Karpas-422 (cell line): ENCODE results near the gene SCUBE3. TPM values are rescaled to one million over a fixed set of nuclear protein-coding genes. Genes with fewer than 3 reads are reported as not detected.

Source experiments
- DNase-seq: peaks from one replicate; pipeline ENCODE4 v3.0.0-alpha.2; 2015
- H2AFZ ChIP-seq: fragments of 200-600 bp; sonication (generic); 2 replicates; pipeline ENCODE4 v1.6.1; 2014; ENCODE audit warnings: antibody characterized with exemption, low read length, mixed read lengths
- H3K27ac ChIP-seq: fragments of 200-600 bp; sonication (generic); 2 replicates; pipeline ENCODE4 v1.5.1; 2014; ENCODE audit warnings: mild to moderate bottlenecking, low read length, moderate library complexity
- H3K27me3 ChIP-seq: fragments of 200-600 bp; sonication (generic); 2 replicates; pipeline ENCODE4 v1.6.1; 2014; ENCODE audit warnings: low read length, mixed read lengths
- H3K36me3 ChIP-seq: fragments of 200-600 bp; sonication (generic); 2 replicates; pipeline ENCODE4 v1.6.1; 2014; ENCODE audit warnings: low read length, mixed read lengths; ENCODE audit not compliant: insufficient read depth
- H3K4me1 ChIP-seq: fragments of 200-600 bp; sonication (generic); 2 replicates; pipeline ENCODE4 v1.6.1; 2014; ENCODE audit warnings: mild to moderate bottlenecking, low read length, mixed read lengths
- H3K4me2 ChIP-seq: fragments of 200-600 bp; sonication (generic); 2 replicates; pipeline ENCODE4 v1.6.1; 2014; ENCODE audit warnings: low read length, low read depth, mild to moderate bottlenecking; ENCODE audit not compliant: poor library complexity, severe bottlenecking
- H3K4me3 ChIP-seq: fragments of 200-600 bp; sonication (generic); 2 replicates; pipeline ENCODE4 v1.5.1; 2014; ENCODE audit warnings: mild to moderate bottlenecking, antibody characterized with exemption, low read length, mixed read lengths
- H3K79me2 ChIP-seq: fragments of 200-600 bp; sonication (generic); 2 replicates; pipeline ENCODE4 v1.6.1; 2014; ENCODE audit warnings: mild to moderate bottlenecking, low read length, mixed read lengths
- H3K9ac ChIP-seq: fragments of 200-600 bp; sonication (generic); 2 replicates; pipeline ENCODE4 v1.6.0; 2014; ENCODE audit warnings: low read length
- H3K9me2 ChIP-seq: fragments of 200-600 bp; sonication (generic), shearing (Covaris generic); replicated peaks from 2 replicates; pipeline ENCODE4 v1.6.0; 2014; ENCODE audit warnings: mild to moderate bottlenecking, low read length, moderate library complexity; ENCODE audit not compliant: insufficient read depth
- H3K9me3 ChIP-seq: fragments of 300-700, 200-600 bp; sonication (generic); 2 replicates; pipeline ENCODE4 v1.6.1; 2014; ENCODE audit warnings: low read length, mixed read lengths
- H4K20me1 ChIP-seq: fragments of 200-600 bp; sonication (generic); 2 replicates; pipeline ENCODE4 v1.6.1; 2014; ENCODE audit warnings: mild to moderate bottlenecking, antibody characterized with exemption, low read length, low read depth; ENCODE audit not compliant: insufficient read depth
- total RNA-seq: library from RNA; depleted of rRNA; stranded (reverse); fragments of >200 nt; shearing (Covaris generic); gene quantifications from 2 replicates; pipeline ENCODE4 v1.2.3, GENCODE V29; 2014; ENCODE audit warnings: low replicate concordance

The SCUBE3 gene
- total RNA-seq, 1 experiment from 2014 or later, result not detected

DNA sequence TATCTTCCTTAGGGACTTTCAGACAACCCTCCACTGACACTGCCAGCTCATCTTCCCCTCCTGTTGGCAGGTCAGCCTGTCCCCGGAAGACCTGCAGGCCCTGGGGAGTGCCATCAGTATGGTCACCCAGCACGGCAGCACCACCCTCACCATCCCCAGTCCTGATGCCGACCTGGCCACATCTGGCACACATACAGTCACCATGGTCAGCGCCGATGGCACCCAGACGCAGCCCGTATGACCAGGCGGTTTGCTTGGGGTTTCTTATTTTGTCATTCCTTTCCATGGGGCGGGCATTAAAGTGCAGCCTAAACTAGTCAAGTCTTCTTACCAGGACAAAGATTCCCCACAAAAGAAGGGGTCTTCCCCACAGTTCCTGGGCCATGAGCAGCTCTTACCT, 79.9 kb downstream of the SCUBE3 start:
- Histone ChIP-seq H3K27me3 (no peaks in the 10 kb centered on the region), H3K4me2 (no peak overlapping the region), H3K79me2 (peaks cover 10% of the 10 kb centered on the region), H2AFZ (no peak overlapping the region), H3K27ac (no peak overlapping the region), H3K4me3 (no peak overlapping the region), H3K4me1 (peaks cover 25% of the 10 kb centered on the region), H3K36me3 (peaks cover 14% of the 10 kb centered on the region; the same call in 1 of the 2 replicates), H3K9ac (no peak overlapping the region), H3K9me2 (no peaks in the 10 kb centered on the region), H3K9me3 (no peaks in the 10 kb centered on the region), H4K20me1 (no peaks in the 10 kb centered on the region)
- no peak for DNase-seq

DNA sequence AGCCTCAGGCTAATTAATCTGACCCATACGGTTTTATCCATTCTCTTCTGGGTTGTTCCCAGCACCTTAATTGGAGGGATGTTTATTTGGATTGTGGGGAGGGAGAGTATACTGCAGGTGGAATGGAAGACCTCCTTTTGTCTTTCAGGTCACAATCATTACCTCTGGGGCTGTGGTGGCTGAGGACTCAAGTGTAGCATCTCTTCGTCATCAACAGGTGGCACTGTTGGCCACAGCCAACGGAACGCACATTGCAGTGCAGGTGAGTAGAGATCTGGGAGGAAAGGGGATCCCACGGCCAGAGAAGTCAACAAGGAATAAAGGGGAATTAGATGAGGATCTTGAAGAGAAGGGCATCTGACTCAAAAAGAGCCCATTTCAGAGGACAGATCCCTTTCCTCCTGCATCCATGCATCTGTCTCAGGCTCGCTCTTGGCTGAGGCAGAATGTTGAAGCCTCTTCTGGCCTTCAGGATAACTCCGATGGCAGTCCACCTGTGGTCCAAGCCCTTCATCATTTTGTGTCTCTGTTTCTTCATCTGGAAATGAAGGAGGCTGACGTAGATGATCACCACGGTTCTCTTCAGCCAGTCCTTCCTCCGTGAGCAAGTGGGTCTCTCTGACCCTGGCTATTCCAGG, 80.7 kb downstream of the SCUBE3 start:
- no peak overlapping the region for H3K9ac ChIP-seq
- no peaks in the 10 kb centered on the region for H3K9me3 ChIP-seq
- no peaks in the 10 kb centered on the region for H3K27me3 ChIP-seq
- no peak overlapping the region for H3K4me2 ChIP-seq
- peaks cover 32% of the 10 kb centered on the region for H3K4me1 ChIP-seq
- H3K36me3 ChIP-seq, result peaks cover 14% of the 10 kb centered on the region; the same call in 1 of the 2 replicates
- no peaks in the 10 kb centered on the region for H4K20me1 ChIP-seq
- no peaks in the 10 kb centered on the region for H3K9me2 ChIP-seq
- peaks cover 18% of the 10 kb centered on the region for H3K79me2 ChIP-seq
- H3K4me3 ChIP-seq, result no peak overlapping the region
- H3K27ac ChIP-seq, result no peak overlapping the region
- peak; percentile 81 for DNase-seq
- H2AFZ ChIP-seq, result no peak overlapping the region

GRCh38 chr6:35295036-35295435, 81.3 kb downstream of the SCUBE3 start:
- DNase-seq, result no peak
- Histone ChIP-seq H3K4me2 (no peak overlapping the region), H3K27ac (no peak overlapping the region), H3K4me1 (peaks cover 38% of the 10 kb centered on the region), H3K4me3 (no peak overlapping the region), H3K9ac (no peak overlapping the region), H3K9me2 (no peaks in the 10 kb centered on the region), H3K79me2 (peaks cover 24% of the 10 kb centered on the region), H4K20me1 (no peaks in the 10 kb centered on the region), H3K36me3 (peaks cover 14% of the 10 kb centered on the region; the same call in 1 of the 2 replicates), H3K9me3 (no peaks in the 10 kb centered on the region), H3K27me3 (no peaks in the 10 kb centered on the region), H2AFZ (no peak overlapping the region)

DNA sequence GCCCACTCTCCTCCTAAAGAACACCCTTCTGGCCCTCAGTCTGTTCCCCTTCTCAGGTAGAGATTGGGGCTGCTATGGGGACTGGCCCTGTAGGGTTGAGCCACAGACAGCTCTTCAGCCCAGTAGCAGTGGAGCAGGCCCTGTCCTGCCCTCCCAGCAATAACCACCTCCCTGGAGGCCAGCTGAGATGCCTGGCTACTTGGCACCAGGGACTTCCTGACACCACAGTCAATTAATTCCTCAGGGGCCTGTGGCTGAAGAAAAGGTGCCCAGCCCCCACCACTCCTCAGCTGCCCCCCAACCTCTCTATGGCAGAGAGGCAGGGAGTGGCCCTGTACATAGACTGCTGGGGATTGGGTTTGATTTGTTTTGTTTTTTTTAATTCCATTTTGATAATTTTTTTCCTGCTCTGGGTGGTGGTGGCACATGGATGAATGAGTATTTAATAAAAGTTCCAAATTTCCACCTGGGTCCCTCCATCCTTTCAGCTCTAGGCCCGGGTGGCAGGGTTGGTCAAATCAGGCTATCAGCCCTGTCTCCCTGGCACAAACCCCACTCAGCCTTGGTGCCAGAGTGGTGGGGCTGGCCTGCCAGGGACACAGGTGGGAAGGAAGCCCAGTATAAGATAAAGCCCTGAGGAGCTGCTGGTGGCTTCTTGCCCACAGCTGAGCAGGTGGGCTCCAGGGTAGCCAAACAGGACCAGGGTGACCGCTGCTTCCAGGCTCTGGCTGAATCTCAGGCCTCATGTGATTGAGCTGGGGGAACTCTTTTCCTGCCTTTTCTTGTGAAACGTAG, 82.0 kb downstream of the SCUBE3 start:
- no peaks in the 10 kb centered on the region for H3K27me3 ChIP-seq
- no peaks in the 10 kb centered on the region for H3K9me3 ChIP-seq
- H4K20me1 ChIP-seq, result no peaks in the 10 kb centered on the region
- no peak overlapping the region for H2AFZ ChIP-seq
- no peak overlapping the region for H3K4me3 ChIP-seq
- DNase-seq, result no peak
- peaks cover 45% of the 10 kb centered on the region for H3K4me1 ChIP-seq
- H3K27ac ChIP-seq, result no peak overlapping the region
- H3K79me2 ChIP-seq, result peaks cover 30% of the 10 kb centered on the region
- H3K9me2 ChIP-seq, result no peaks in the 10 kb centered on the region
- H3K9ac ChIP-seq, result no peak overlapping the region
- no peak overlapping the region for H3K4me2 ChIP-seq
- peaks cover 14% of the 10 kb centered on the region; the same call in 1 of the 2 replicates for H3K36me3 ChIP-seq

DNA sequence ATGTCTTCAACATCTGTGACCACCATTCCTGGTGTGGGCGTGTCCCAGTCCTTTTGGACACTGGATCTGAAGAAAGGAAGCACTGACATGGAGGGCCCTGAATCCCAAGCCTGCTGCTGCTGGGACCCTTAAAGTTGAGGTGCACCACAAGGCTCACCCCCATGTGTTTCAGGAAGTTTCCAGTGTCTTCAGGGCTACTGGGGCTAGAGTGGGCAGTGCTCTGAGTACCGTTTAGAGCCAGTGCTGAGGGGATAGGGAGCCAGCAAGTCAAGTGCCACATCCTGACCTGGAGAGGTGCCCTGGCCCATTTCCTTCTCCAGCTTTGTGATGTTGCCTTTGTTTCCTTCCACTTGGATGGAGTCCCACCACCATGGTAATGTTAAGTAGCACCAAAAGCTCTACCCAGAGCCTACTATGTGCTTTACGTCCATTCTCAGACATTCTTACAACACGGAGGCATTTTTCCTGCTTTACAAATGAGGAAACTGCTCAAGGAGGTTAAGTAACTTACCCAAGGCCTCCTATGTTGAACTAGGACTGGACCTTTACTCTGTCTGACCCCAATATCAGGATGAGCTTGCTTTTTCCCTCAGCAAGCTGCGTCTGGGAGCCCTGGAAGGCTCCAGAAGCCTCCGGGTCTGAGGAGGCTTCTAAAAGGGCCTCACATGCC, 83.3 kb downstream of the SCUBE3 start:
- H3K9me2 ChIP-seq, result no peaks in the 10 kb centered on the region
- H3K36me3 ChIP-seq, result peaks cover 11% of the 10 kb centered on the region; the same call in 1 of the 2 replicates
- no peaks in the 10 kb centered on the region for H3K27me3 ChIP-seq
- peaks cover 44% of the 10 kb centered on the region for H3K4me1 ChIP-seq
- no peaks in the 10 kb centered on the region for H3K9me3 ChIP-seq
- peak overlapping the region; percentile 71 for H3K27ac ChIP-seq
- peak overlapping the region; percentile 94 for H3K9ac ChIP-seq
- H2AFZ ChIP-seq, result peak overlapping the region; percentile 35; the same call in 1 of the 2 replicates
- no peaks in the 10 kb centered on the region for H4K20me1 ChIP-seq
- no peak overlapping the region; the same call in 1 of the 2 replicates for H3K4me3 ChIP-seq
- no peak for DNase-seq
- peaks cover 37% of the 10 kb centered on the region for H3K79me2 ChIP-seq
- H3K4me2 ChIP-seq, result peak overlapping the region; percentile 97

DNA sequence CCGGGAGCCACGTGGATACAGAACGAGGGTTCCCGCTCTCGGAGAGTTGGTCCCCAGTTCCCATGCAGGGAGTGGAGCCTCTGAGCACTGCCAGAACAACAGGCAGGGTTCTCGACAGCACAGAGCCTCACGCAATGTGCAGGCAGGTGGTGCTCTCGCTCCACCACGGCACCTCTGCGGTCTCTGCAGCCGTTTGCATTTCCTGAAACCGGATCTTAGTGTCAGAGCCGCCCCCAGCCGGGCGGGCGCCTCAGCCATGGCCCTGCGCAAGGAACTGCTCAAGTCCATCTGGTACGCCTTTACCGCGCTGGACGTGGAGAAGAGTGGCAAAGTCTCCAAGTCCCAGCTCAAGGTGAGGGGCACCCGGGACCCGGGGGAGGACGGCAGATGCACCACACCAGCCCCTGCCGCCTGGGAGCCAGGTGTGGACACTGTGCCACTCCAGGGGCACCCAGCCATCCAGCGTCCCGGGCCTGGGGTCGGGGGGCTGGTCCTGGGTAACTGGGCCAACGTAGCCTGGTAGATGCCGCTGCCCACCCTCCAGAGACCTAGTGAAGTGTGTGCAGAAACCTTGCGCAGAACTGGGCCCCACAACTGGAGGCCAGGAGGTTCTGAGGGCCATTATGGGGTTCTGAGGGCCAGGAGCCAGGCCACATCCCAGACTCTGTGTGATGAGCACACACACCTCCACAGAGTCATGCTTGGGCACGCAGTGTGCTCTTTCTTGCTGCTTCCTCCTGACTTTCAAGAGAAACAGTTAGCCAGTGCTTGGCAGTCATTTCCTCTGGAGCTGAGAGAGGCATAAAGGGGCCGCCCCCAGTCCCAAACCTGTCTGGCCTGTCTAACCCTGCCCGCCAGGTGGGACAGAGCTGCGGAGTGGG, 84.1 kb downstream of the SCUBE3 start, which contains the start of gene DEF6:
TSS of gene DEF6 (plus strand) at position 218 of the 881 bp plus-strand sequence. CDS start at position 257, 39 bp downstream.
- H3K9me2 ChIP-seq, result no peaks in the 10 kb centered on the region
- peak within 1 kb of the TSS; percentile 71 for H3K27ac ChIP-seq
- H3K4me3 ChIP-seq, result peak within 1 kb of the TSS; percentile 93
- no peaks in the 10 kb centered on the region for H3K9me3 ChIP-seq
- H3K4me1 ChIP-seq, result peaks cover 44% of the 10 kb centered on the region
- peaks cover 8% of the 10 kb centered on the region; the same call in 1 of the 2 replicates for H3K36me3 ChIP-seq
- H3K4me2 ChIP-seq, result peak within 1 kb of the TSS; percentile 97
- H2AFZ ChIP-seq, result peak within 1 kb of the TSS; percentile 35; the same call in 1 of the 2 replicates
- no peaks in the 10 kb centered on the region for H4K20me1 ChIP-seq
- peak within 1 kb of the TSS; percentile 94 for H3K9ac ChIP-seq
- H3K79me2 ChIP-seq, result peaks cover 44% of the 10 kb centered on the region
- H3K27me3 ChIP-seq, result no peaks in the 10 kb centered on the region
- peak; percentile 96 for DNase-seq

DNA sequence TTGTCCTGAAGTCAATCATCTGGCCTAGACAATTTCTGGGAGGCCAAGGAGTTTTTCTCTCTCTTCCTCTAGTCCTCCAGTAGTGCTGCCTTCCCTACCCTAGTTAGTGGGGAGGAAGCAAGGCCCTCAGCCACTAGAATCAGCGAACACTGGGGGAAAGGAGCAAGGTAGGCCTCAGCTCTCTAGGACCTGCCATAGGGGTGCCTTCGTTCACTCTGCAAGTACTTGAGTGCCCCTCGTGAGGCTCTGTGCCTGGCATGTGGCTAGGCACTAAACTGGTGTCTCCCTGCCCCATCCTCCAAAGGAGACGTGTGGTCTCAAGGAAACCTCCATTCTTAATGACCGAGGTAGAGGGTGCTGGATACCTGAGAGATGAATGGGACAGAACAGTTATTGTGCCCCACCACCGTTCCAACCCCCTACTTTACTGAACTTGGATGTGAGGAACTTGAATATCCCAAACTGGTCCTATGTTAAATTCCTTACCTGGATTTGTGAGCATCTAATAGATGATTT, 84.9 kb downstream of the SCUBE3 start:
- DNase-seq, result peak; percentile 64
- Histone ChIP-seq H4K20me1 (no peaks in the 10 kb centered on the region), H3K9ac (peak overlapping the region; percentile 94), H3K4me3 (peak overlapping the region; percentile 93), H2AFZ (no peak overlapping the region), H3K36me3 (0 out of 2 replicates have a peak, but pooled peaks cover 8% of the 10 kb centered on the region), H3K79me2 (peaks cover 52% of the 10 kb centered on the region), H3K27ac (peak overlapping the region; percentile 70), H3K27me3 (no peaks in the 10 kb centered on the region), H3K4me1 (peaks cover 50% of the 10 kb centered on the region), H3K9me3 (no peaks in the 10 kb centered on the region), H3K9me2 (no peaks in the 10 kb centered on the region), H3K4me2 (peak overlapping the region; percentile 97)
